Heart right ventricle (tissue), 16 donors: Measurements from ENCODE around the gene VASN. TPM values are rescaled to one million over a fixed set of nuclear protein-coding genes. Genes with fewer than 3 reads are reported as not detected.

Source experiments
- ATAC-seq, 8 donors: fragments of 200-7000 bp; cut with Tn5 transposase; one replicate each; pipeline ENCODE4 v1.9.1; 2020; ENCODE audit warnings: mild to moderate bottlenecking in 8 of 8, moderate library complexity in 8 of 8, moderate number of reproducible peaks in 1 of 8
- DNase-seq, 2 donors: peaks; one replicate each; pipeline ENCODE4 v3.0.0-alpha.2; 2020
- H3K27ac ChIP-seq, 10 donors: fragments of 200-600 bp; sonication (generic) in 2 of 10; one replicate each; pipeline versions ENCODE4 v1.5.0 to v1.8.0; 2020 to 2022; ENCODE audit warnings: mild to moderate bottlenecking in 3 of 10
- H3K27me3 ChIP-seq, 7 donors: fragments of 200-600 bp; one replicate each; pipeline ENCODE4 v1.8.0; 2021 to 2022; ENCODE audit warnings: mild to moderate bottlenecking in 2 of 7
- H3K36me3 ChIP-seq, 9 donors: fragments of 200-600 bp; sonication (generic) in 1 of 9; one replicate each; pipeline versions ENCODE4 v1.5.0 to v1.8.0; 2020 to 2022; ENCODE audit warnings: mild to moderate bottlenecking in 2 of 9
- H3K4me1 ChIP-seq, 9 donors: fragments of 200-600 bp; sonication (generic) in 1 of 9; one replicate each; pipeline versions ENCODE4 v1.5.0 to v1.8.0; 2020 to 2022; ENCODE audit warnings: mild to moderate bottlenecking in 4 of 9
- H3K4me3 ChIP-seq, 10 donors: fragments of 200-600 bp; sonication (generic) in 2 of 10; one replicate each; pipeline versions ENCODE4 v1.5.0 to v1.8.0; 2020 to 2022; ENCODE audit warnings: mild to moderate bottlenecking in 7 of 10, moderate library complexity in 2 of 10
- H3K9me3 ChIP-seq, 11 donors: fragments of 200-600 bp in 10 of 11; sonication (generic) in 2 of 11; one replicate each; pipeline versions ENCODE4 v1.5.0 to v1.8.0; 2013 to 2022; ENCODE audit warnings: mild to moderate bottlenecking in 2 of 11, control low read depth in 1 of 11, moderate library complexity in 1 of 11
- CTCF ChIP-seq, 9 donors: fragments of 200-600 bp; sonication (generic) in 2 of 9; IDR thresholded peaks; one replicate each; pipeline versions ENCODE4 v1.5.0 to v1.8.0; 2021 to 2022; ENCODE audit warnings: antibody characterized with exemption in 9 of 9, mild to moderate bottlenecking in 5 of 9, moderate library complexity in 1 of 9
- WGBS, 2 donors: extraction: QIAGEN DNeasy Blood & Tissue Kit; methylation state at CpG; one replicate each; pipeline ENCODE4 v1.1.7; 2013; ENCODE audit warnings: inconsistent platforms in 1 of 2; 5-methylcytosine and 5-hydroxymethylcytosine counted together
- intact Hi-C, 10 donors: fragments of 100-400 bp; cut with DNase I; formaldehyde crosslinking; loops; one replicate each; pipeline versions ENCODE4 v1.11.1 to v1.14.2; 2022
- polyA plus RNA-seq, 2 donors: library from polyadenylated mRNA; stranded (reverse); fragments of 200-250 nt; gene quantifications; one replicate each; pipeline ENCODE4 v1.2.3, GENCODE V29; 2013
- total RNA-seq, 10 donors: library from RNA; stranded (reverse); fragmentation: NEBNext Ultra II Directional in 3 of 10; extraction: Animal tissue kit (Norgen Biotek cat#: 25700) in 3 of 10; gene quantifications; one replicate each; pipeline versions ENCODE4 v1.2.1 to v1.2.4, GENCODE V29; 2021 to 2023
- donor health status: Arrhythmogenic right ventricular cardiomyopathy.
- donor health status: ischemic (EF 13 %, LVEDD 7.1; RV severe dilation, severe dysfunction).
- donor health status: healthy with polysubstance abuse.
- donor health status: DM: no; HTN: yes; CAD: no.
- donor health status: DM: no; HTN: no; CAD: no.
- donor health status: ischemic (EF 25% LVEDD 6.9; RV normal size, moderate dysfunction).
- donor health status: ischemic (EF 25% LVEDD 5.7; RV mildly dilated, moderate dysfunction).
- donor health status: healthy.
- donor health status: DM: yes; HTN: yes; CAD: no.
- donor health status: Ischemic cardiomyopathy.
- donor health status: ischemic (EF 35%, LVEDD 5.7; RV mildly dilated, moderate dysfunction).
- donor health status: nonischemic (EF 11% LVEDD 7.7; RV severe dilation, severe dysfunction).
- donor health status: DM: yes; HTN: yes; CAD: no.
- donor health status: PGD.
- donor health status: ischemic (EF 29% LVEDD 5.4; RV normal size, mild dysfunction).
- donor health status: nonischemic (EF 23%, LVEDD 6.1; RV moderate dilation, normal function).

VASN gene
- total and polyA plus RNA-seq, 12 donors = 3.1 to 27.9 (median 6.0) TPM

GRCh38 chr16:4334724-4335495, 36.7 kb upstream of the VASN start:
- Histone ChIP-seq H3K4me3 (no peak overlapping the region), H3K27ac (no peak overlapping the region), H3K4me1 (peaks cover 10 to 29% (median 19%) of the 10 kb centered on the region in 9 donors), H3K36me3 (peaks cover 0 to 81% (median 33%) of the 10 kb centered on the region in 9 donors), H3K27me3 (no peaks in the 10 kb centered on the region), H3K9me3 (no peaks in the 10 kb centered on the region)
- ATAC-seq (no peak), DNase-seq (no peak)
- 86 to 87% methylated on average over 32 of the region's 32 CpGs for WGBS, 2 donors
- intact Hi-C loops = loop anchor here in 6 of 10 donors (5.0 to 10.0 kb wide), 6 partner anchors 48 to 353 kb away; no protein-coding TSS in a partner anchor
- no peak for TF ChIP-seq CTCF (IDR thresholded peaks at IDR 0.05)

GRCh38 chr16:4336701-4337539, 34.7 kb upstream of the VASN start:
- Histone ChIP-seq H3K9me3 (no peaks in the 10 kb centered on the region), H3K27ac (no peak overlapping the region), H3K27me3 (no peaks in the 10 kb centered on the region), H3K4me1 (peaks cover 9 to 29% (median 16%) of the 10 kb centered on the region in 9 donors), H3K4me3 (no peak overlapping the region), H3K36me3 (peaks cover 0 to 95% (median 33%) of the 10 kb centered on the region in 9 donors)
- 91% methylated on average over 41 of the region's 41 CpGs for WGBS, 2 donors
- ATAC-seq (peak in 1 of 8 donors; percentile 7), DNase-seq (no peak)
- intact Hi-C loops = loop anchor here in 5 of 10 donors (10.0 kb wide), 3 partner anchors 132 to 352 kb away; no protein-coding TSS in a partner anchor
- no peak for TF ChIP-seq CTCF (IDR thresholded peaks at IDR 0.05)

- Histone ChIP-seq H3K27me3 (no peaks in the 10 kb centered on the region), H3K9me3 (no peaks in the 10 kb centered on the region), H3K36me3 (peaks cover 0 to 88% (median 28%) of the 10 kb centered on the region in 9 donors), H3K27ac (peak overlapping the region in 1 of 10 donors; percentile 49), H3K4me3 (no peak overlapping the region), H3K4me1 (peaks cover 9 to 29% (median 16%) of the 10 kb centered on the region in 9 donors)
- no peak for ATAC-seq
- TF ChIP-seq CTCF (IDR thresholded peaks at IDR 0.05) = no peak
- DNase-seq = no peak
- 81 to 82% methylated on average over 12 of the region's 12 CpGs for whole genome bisulfite sequencing, 2 donors
- intact Hi-C loops = loop anchor here in 5 of 10 donors (10.0 kb wide), 3 partner anchors 133 to 353 kb away; no protein-coding TSS in a partner anchor
Observed at GRCh38 chr16:4337540-4338088, 34.0 kb upstream of the VASN start.

GRCh38 chr16:4338125-4338582, 33.5 kb upstream of the VASN start:
- no peaks in the 10 kb centered on the region for H3K9me3 ChIP-seq
- 80 to 86% methylated on average over 12 of the region's 12 CpGs for WGBS, 2 donors
- H3K27ac ChIP-seq = peak overlapping the region in 2 of 10 donors; percentile 49 to 59
- H3K4me1 ChIP-seq = peaks cover 13 to 33% (median 21%) of the 10 kb centered on the region in 9 donors
- H3K4me3 ChIP-seq = no peak overlapping the region
- TF ChIP-seq CTCF (IDR thresholded peaks at IDR 0.05) = no peak
- H3K36me3 ChIP-seq = peaks cover 0 to 83% (median 23%) of the 10 kb centered on the region in 9 donors
- peak in 4 of 8 donors; percentile 3 to 5 (median 5) for ATAC-seq
- intact Hi-C loops = loop anchor here in 5 of 10 donors (10.0 kb wide), 3 partner anchors 133 to 353 kb away; no protein-coding TSS in a partner anchor
- DNase-seq = no peak
- H3K27me3 ChIP-seq = no peaks in the 10 kb centered on the region
